GOT3 (cell line): ENCODE results near the gene BNIP1.

Experiments
- DNase-seq: peaks from one replicate; lab custom pipeline; 2025; ENCODE audit warnings: mixed read lengths; lab: John Stamatoyannopoulos, UW

The BNIP1 gene

DNA sequence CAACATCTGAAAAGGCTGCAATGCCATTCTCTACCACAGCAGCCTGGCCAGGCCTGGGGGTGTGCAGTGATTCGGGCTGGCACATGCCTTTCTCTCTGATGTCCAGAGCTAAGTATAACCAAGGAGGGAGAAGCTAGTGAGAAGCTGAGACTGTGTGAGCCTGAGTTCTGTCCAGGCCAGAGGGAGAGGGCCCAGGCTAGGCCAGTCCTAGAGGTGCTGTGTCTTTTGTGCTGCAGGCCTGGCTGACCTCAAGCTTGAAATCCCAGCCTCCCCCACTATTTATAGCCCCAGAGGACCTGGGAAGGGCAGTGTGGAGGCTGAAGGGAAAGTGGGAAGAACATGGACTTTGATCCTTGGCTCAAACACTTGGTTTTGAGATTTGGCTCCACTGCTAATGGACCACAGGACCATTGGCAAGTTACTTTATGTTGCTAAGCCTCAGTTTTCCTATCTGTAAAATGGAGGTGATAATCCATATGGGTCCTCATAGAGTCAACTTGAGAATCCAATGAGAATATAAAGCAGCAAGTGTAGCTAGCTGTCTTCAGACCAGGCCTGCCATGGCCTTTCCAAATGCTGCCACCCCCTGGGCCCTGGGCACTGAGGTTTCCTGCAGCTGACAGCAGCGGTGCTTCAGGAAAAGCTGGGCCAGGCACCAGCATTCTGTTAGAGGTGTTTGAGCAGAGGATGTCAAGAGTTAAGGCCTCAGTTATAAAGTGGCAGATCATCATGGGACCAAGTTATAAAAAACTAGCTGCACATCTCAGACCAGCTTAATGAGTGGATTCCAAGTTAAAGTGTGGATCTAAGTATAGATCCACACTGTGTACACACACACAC lies 21.1 kb downstream of the BNIP1 start:
- no peak for DNase-seq

- DNase-seq = no peak
These were observed 27.8 kb downstream of the BNIP1 start for GRCh38 chr5:173172166-173172565.

DNA sequence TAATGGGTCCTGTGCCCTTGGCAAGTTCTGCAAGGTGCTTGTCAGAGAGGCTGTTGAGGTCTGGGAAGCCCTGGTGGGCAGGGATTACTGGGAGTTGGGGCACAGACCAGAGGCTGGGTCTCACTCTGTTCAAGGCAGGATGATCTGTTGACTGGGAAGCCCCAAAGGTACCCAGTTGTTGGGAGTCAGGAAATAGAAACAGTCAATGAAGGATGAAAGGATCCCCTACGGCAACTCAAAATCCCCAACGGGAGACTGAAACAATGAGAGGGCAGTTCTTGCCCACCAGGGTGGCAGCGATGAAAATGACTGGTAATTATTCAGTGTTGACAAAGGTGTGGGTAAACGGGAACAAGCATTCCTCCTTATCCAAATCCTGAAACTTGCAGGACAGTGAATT lies 31.2 kb downstream of the BNIP1 start:
- DNase-seq = no peak

DNA sequence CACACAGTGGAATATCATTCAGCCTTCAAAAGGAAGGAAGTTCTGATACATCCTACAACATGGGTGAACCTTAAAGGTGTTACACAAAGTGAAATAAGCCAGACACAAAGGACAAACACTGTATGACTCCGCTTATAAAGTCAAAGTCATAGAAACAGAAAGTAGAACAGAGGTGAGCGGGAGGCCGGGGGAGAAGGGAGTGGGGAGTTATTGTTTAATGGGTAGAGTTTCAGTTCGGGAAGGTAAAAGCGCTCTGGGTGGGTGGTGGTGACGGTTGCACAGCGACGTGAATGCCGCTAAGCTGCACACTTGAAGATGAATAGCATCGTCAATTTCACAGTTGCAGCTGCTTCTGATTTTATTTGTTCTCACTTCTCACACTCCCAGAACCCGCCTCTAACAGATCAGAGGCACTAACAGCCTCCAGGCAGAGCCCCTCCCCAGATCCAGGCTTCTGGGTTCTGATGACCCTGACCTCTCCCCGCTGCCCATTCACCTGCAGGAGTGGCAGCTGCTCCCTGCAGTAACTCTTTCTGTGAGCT lies 34.1 kb downstream of the BNIP1 start:
- DNase-seq = no peak

DNA sequence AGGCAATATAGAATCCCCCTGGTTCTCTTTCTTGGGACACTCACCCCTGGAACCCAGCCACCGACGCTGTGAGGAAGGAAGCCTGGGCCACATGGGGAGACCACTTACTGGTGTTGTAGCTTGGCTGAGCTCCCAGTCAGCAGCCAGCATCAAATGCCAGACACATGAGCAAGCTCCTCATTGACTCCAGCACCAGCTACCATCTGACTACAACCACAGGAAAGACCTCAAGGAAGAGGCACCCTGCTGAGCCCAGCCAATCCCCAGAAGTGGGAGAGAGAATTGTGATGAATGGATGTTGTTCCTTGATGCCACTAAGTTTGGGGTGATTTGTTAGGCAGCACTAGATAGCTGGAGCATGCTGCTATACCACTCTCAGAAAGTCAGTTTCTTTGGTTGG lies 36.0 kb downstream of the BNIP1 start:
- DNase-seq = no peak

- DNase-seq = no peak
These were observed 42.9 kb downstream of the BNIP1 start for GRCh38 chr5:173187054-173187743.

GRCh38 chr5:173188280-173188679 lies 43.9 kb downstream of the BNIP1 start:
- no peak for DNase-seq

DNA sequence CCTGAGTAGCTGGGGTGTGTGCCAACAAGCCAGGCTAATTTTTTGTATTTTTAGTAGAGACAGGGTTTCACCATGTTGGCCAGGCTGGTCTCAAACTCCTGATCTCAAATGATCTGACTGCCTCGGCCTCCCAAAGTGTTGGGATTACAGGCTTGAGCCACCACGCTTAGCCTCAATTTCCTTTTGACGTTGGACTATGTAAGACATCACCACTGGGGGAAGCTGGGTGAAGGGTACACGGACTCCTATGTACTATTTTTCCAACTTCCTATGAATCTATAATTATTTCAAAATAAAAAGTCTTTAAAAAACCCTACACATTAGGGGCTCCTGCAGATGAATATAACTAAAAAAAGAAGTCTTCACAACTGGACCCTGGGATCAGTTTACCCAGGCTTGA lies 46.7 kb downstream of the BNIP1 start:
- DNase-seq = no peak

GRCh38 chr5:173191561-173191960 lies 47.2 kb downstream of the BNIP1 start:
- DNase-seq = no peak

DNA sequence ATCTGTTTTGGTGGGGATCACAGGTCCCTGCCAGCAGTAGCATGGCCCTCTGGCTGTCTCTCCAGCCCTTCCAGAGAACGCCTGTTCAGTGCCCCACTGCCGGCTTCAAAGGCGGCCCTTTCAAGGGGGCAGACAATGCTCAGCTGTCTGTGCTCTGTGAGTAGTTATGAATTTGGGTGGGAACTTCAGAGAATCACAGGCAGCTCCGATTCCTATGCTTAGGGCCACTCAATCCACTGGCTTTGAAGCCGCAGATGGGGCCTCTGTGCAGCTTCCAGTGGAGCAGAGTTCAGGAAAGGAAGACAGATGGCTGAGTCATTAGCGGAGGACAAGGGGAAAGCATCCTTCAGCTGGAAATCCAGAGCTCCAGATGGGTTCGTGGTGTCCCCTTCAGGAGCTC lies 48.2 kb downstream of the BNIP1 start:
- DNase-seq = no peak

DNA sequence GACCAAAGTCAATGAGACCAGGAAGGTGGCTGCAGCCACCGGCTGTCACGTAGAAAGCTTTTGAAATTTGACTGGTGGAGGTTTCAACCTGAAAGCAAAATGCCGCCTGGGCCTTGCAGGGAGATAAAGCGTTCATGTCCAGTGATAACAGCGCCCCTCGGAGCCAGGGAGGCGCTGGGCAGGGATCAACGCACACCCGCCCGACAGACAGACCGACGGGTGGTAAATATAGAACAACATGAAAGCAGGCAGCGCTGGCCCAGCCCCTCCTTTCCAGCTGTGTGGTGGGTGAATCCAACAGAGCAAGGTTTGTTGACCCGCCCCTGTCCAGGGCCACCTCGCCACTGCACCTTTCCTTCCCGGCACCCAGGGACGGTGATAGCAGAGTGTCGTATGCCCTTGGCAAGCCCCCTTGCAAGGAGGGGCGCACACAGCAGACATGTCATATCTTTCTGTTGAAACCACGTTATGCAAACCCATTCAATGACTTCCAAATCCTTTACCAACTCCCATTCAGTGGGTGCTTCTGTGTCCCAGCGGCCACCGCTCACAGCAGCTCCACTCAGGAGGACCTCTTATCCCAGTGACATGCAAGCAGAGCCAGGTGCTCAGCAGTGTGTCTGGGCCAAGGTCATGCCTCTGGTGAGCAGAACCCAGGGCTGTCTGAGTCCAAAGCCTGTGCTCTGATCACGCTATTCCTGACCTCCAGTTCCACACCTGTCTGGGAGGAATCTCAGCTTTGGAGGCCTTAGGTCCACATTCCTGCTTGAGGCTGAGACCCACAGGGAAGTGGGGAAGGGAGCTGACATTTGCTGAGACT lies 52.0 kb downstream of the BNIP1 start:
- no peak for DNase-seq

GRCh38 chr5:173197375-173197891 lies 53.1 kb downstream of the BNIP1 start:
- no peak for DNase-seq

DNA sequence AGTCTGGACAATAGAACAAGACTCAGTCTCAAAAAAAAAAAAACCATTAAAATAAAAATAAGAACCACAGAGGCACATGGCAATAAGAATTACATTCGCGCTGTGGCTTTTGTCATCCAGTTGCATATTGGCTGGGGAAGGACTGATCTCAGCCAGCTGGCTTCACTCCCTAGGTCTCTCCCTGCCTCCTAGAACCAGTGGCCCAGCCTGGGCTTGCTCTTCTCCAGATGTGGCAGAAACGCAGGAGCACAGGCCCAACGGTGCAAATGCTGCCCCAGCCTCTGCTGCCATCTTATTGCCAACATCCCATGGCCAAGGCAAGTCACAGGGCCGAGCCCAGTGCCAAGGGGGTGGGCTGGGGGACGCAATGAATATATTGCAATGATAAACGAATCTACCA lies 53.7 kb downstream of the BNIP1 start:
- no peak for DNase-seq

DNA sequence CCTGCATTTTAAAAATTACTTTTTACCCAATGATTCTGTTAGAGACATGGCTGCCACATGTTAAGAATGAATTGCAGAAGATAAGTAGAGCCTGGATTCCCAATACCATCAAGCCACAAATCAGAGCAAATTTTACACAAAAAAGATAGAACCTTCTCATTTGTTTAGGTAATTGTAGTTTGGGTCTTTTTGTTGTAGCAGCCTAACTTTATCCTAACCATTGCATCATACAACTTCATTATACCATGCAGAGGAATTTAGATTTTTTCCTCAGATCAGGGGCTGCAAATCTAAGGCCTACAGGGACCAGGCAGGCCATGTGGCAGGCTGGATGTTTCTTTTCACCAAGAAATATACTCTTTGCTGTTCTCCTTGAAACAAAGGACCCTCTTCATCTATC lies 56.0 kb downstream of the BNIP1 start:
- DNase-seq = no peak

DNA sequence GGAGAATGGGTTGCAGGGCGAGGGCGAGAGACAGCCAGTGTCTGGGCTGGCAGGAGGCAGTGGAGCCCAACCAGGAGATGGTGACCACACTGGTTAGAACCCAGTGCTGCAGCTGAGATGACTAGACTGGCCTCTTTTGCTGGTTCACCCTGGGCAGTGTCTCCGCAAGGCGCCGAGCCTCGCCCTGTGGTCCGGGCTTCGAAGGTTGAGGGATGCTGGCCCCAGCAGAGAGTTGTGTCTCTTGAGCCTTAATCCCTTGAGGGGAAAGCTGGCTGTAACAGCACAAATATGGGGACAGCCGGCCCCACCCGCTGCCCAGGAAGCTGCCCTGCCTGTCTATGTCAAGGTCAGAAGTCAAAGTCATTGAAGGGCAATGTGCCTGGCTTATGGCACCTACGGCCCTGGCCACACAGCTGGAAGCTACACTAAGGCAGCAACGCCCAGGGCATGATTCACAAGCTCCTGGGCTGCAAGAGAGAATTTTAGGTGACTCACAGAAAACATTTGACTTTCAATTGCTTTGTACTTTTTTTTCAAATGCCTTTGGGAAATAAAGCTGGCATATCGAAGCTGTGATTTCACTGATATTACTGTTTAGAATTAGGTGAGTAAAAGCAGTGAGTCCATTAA lies 57.4 kb downstream of the BNIP1 start:
- DNase-seq = peak; percentile 28

GRCh38 chr5:173202266-173202875 lies 58.0 kb downstream of the BNIP1 start:
- DNase-seq = no peak

DNA sequence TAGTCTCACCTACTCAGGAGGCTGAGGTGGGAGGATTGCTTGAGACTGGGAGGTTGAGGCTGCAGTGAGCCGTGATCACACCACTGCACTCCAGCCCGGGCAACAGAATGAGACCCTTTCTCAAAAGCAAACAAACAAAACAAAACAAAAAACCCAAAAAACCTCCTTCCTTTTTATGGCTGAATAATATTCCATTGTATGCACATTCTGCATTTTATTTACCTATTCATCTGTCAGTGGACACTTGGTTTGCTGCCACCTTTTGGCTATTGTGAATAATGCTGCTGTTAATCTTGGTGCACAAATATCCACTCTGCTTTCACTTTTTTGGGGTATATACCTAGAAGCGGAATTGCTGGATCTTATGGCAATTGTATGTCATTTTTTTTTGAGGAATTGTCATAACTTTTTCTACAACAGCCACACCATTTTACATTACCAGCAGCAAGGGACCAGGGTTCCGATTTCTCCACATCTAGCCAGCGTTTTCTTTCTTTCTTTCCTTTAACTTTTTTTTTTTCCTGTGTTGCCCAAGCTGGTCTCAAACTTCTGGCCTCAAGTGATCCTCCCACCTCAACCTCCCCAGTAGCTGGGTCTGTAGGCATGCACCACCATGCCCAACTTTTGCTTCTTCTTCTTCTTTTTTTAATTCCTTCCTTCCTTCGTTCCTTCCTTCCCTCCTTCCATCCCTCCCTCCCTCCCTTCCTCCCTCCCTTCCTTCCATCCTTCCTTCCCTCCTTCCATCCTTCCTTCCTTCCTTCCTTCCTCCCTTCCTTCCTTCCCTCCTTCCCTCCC lies 60.1 kb downstream of the BNIP1 start:
- DNase-seq = no peak

- no peak for DNase-seq
These were observed 61.6 kb downstream of the BNIP1 start for GRCh38 chr5:173205916-173206315.

GRCh38 chr5:173208296-173208695 lies 64.0 kb downstream of the BNIP1 start:
- DNase-seq = no peak

GRCh38 chr5:173210877-173211276 lies 66.5 kb downstream of the BNIP1 start:
- no peak for DNase-seq
